Activated T-cell treated with anti-CD3 and anti-CD28 coated beads, Interleukin-2, amount 50 U/mL, for 48 hours (primary cell): ENCODE results near the gene TPTE2.
"Not testable (repeated sequence)": the region's sequence is repeated elsewhere in the genome, so short reads cannot be mapped to it uniquely, and the experiment has no call there.

Experiments used
- DNase-seq, 2 experiments: peaks; one replicate each; pipeline ENCODE4 v3.0.0-alpha.2; 2020

TPTE2 gene

GRCh38 chr13:19561585-19561984, 253 bp upstream of the TPTE2 start:
- no peak for DNase-seq

- not testable (repeated sequence) for DNase-seq
Measured at GRCh38 chr13:19560672-19561071, 660 bp downstream of the TPTE2 start.

GRCh38 chr13:19559739-19560138, 1.6 kb downstream of the TPTE2 start:
- not testable (repeated sequence) for DNase-seq

- DNase-seq, result not testable (repeated sequence)
Measured at GRCh38 chr13:19557287-19557686, 4.0 kb downstream of the TPTE2 start.

- DNase-seq, result not testable (repeated sequence)
Measured at GRCh38 chr13:19549245-19549644, 12.1 kb downstream of the TPTE2 start.

GRCh38 chr13:19525634-19526033, 35.7 kb downstream of the TPTE2 start:
- DNase-seq, result not testable (repeated sequence)

GRCh38 chr13:19519049-19519448, 42.3 kb downstream of the TPTE2 start:
- DNase-seq, result no peak

GRCh38 chr13:19507623-19508022, 53.7 kb downstream of the TPTE2 start:
- not testable (repeated sequence) for DNase-seq

- not testable (repeated sequence) for DNase-seq
Measured at GRCh38 chr13:19460126-19460525, 101.2 kb downstream of the TPTE2 start.

- DNase-seq, result peak; percentile 22 to 32
Measured at GRCh38 chr13:19439056-19439686, 122.2 kb downstream of the TPTE2 start.

- not testable (repeated sequence) for DNase-seq
Measured at GRCh38 chr13:19437780-19438179, 123.6 kb downstream of the TPTE2 start.

- DNase-seq, result not testable (repeated sequence)
Measured at GRCh38 chr13:19422236-19422635, 139.1 kb downstream of the TPTE2 start.

- not testable (repeated sequence) for DNase-seq
Measured at GRCh38 chr13:19412494-19412893, 148.8 kb downstream of the TPTE2 start.

GRCh38 chr13:19382746-19383511, 178.4 kb downstream of the TPTE2 start:
- DNase-seq, result not testable (repeated sequence)

- no peak for DNase-seq
Measured at GRCh38 chr13:19382111-19382510, 179.2 kb downstream of the TPTE2 start.
